Ovary (tissue), 3 donors: ENCODE data around the gene ASB10.

Source experiments
- POLR2A ChIP-seq: fragments of 450-650 bp; IDR thresholded peaks from one replicate; pipeline ENCODE4 v1.6.1; 2017; ENCODE audit warnings: antibody characterized with exemption, mild to moderate bottlenecking, moderate library complexity
- TF ChIP-seq, protein P1 (sequence below), 3 donors: fragments of 450-650 bp in 2 of 3; fragments of 200-600 bp in 1 of 3; IDR thresholded peaks; one replicate each; pipeline versions ENCODE4 v1.5.1 to v1.8.0; 2016 to 2022; ENCODE audit warnings: antibody characterized with exemption in 3 of 3, mild to moderate bottlenecking in 1 of 3
- donor health status: DM: no; HTN: no; CAD: no.

DNA sequence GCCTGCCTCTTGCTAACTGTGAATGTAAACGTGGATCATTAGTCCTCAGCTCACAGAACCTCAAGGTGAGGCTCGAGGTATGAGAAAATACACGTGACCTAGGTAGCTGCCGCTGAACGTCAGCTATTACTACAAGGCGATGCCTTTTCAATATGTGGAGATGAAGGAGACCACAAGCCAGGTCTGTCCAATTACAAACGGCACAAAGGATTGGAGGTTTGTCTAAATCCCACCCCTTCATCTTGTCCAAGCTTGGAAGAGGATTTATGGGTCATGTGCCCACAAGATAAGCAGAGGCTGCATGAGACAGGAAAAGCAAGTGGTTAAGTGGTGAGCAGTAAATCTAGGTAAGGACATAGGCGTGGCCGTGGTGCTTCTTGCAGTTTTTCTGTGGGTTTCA, 19.9 kb upstream of the ASB10 start:
- TF ChIP-seq, protein P1, sequence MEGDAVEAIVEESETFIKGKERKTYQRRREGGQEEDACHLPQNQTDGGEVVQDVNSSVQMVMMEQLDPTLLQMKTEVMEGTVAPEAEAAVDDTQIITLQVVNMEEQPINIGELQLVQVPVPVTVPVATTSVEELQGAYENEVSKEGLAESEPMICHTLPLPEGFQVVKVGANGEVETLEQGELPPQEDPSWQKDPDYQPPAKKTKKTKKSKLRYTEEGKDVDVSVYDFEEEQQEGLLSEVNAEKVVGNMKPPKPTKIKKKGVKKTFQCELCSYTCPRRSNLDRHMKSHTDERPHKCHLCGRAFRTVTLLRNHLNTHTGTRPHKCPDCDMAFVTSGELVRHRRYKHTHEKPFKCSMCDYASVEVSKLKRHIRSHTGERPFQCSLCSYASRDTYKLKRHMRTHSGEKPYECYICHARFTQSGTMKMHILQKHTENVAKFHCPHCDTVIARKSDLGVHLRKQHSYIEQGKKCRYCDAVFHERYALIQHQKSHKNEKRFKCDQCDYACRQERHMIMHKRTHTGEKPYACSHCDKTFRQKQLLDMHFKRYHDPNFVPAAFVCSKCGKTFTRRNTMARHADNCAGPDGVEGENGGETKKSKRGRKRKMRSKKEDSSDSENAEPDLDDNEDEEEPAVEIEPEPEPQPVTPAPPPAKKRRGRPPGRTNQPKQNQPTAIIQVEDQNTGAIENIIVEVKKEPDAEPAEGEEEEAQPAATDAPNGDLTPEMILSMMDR (IDR thresholded peaks at IDR 0.05): no peak
- TF ChIP-seq POLR2A: no peak
